GM21515 (cell line): ENCODE results near the gene URB1.
"Not testable (repeated sequence)": the region's sequence is repeated elsewhere in the genome, so short reads cannot be mapped to it uniquely, and the experiment has no call there.

Source experiments
- ATAC-seq: cut with Tn5 transposase; IDR thresholded peaks from one replicate; pipeline ENCODE4 v1.9.1; 2021; ENCODE audit not compliant: unreplicated experiment

URB1 gene

DNA sequence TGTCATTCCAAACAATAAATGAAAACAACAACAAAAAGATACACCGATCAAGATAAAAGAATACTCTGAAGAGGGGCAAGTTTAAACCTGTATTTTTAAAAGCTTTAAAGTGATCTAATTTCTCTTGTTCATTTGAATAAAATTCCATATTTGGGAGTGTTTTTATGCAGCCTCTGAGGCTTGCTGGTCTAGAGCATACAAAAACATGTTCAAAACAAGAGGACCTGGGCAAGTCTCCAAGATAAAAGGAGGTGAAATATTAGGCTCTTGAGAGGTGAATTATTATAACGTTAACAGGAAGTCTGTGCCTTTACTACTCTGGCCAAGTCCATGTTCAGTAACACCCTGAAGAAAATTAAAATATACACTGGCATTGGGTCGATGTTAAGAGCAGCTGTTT lies 20.1 kb downstream of the URB1 start:
- no peak for ATAC-seq

DNA sequence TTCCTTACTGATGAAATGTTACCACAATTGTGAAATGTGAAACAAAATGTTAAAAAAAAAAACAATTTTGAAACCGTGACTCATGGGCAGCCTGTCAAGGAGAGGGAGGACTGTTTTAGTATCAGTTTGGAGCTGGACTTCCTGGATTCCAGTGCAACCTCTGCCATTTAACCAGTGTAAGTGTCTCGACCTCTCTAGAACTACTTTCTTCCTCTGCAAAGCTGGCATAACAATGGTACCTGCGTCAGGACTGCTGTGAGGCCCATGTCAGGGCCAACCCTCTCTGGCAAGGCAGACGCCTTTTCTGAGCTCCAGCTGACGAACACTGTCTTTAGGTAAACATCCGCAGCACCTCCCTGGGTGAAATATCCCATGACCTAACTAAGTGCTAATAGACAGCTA lies 20.9 kb downstream of the URB1 start:
- ATAC-seq = no peak

DNA sequence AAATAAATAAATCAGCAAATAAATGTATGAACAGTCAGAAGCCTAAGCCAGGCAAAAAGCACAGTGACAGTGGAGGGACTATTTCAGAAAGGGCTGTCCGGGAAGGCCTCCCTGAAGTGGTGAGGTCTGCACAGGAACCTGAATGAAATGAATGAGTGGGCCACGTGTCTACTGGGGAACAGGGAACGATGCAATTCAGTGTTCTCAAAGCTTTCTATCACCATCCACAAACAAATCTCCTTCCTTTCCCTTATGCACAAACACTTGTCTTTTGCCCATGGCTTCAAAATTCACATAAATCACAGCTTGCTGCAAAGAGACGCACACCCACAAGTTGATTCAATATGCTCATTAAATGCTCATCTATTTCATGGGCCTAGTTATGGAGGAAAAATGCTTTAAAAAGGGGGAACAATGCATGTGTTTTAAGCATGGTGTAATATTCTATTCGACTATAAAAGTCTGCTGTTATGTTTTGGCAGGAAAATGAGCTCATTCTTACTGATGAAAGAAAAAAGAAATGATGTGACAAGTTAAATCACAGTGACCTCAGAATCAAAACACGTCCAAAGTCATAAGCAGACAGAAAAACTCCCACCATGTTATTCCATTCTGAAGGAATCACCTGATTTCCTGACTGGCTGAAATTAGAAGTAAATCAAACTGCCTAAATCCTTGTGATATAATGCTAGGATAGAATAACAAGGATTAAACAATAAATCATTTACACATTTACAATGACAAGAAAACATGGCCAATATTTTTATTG lies 21.6 kb downstream of the URB1 start:
- no peak for ATAC-seq

DNA sequence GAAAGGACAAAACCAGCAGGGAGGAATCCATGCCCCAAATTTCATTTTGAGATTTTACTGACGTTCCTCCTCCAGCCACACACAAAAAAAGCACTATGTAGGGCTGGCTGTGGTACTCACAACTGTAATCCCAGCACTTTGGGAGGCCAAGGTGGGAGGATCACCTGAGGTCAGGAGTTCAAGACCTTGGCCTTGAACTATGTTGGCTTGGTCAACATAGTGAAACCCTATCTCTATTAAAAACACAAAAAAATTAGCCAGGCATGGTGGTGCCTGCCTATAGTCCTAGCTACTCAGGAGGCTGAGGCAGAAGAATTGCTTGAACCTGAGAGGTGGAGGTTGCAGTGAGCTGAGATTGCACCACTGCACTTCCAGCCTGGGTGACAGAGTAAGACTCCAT lies 23.9 kb downstream of the URB1 start:
- not testable (repeated sequence) for ATAC-seq

DNA sequence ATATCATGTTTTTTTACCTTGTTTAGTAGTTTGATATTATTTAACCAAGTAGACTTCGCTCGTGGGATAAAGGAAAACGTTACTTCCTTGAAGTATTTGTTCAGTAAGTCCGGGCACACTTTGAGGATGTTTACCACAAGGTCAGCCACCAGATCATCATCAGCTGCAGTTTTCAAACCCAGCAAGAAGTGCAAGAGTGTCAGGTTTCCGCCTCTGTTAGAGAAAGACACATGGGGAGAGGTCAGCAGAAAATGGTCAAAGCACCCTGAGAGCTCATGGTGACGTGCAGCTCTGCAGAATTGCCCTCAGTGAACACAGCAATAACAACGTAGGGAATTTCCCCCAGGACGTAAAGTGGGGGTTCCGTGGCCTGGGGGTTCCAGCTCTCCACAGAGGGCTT lies 24.4 kb downstream of the URB1 start:
- no peak for ATAC-seq

DNA sequence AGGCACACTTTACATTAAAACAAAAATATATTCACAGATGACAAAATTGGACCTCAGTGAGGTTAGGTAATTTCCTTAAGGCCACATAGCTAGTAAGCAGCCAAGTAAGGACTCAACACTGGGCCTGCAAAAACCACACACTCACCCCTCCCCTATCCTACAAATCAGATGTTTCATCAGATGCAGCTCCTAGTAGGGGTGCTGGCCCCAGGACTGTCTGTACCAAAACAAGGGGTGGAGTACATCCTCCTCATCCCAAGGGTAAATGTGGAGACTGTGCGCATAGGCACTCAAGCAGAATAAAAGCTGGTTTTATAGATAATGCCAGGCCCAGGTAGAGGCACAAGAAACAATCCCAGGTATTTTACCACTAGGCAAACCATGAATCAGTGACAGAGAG lies 25.7 kb downstream of the URB1 start:
- no peak for ATAC-seq

DNA sequence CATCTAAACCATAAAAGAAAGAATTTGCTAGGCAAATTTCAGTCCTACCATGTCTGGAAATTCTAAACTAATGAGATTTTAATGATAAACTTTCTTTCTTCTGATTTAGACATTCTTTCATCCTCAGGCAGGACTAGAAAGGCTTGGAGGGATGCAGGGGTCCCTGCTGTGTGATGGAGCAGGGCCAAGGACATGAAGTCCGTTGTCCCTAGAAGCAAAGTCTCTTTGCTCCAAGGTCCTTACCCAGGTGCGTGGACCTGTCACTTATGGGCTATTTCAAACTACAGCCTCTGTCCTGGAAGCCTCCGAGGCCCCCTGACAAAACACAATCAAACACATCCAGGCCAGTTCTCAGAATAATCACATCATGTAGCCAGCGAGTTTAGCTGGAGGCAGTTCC lies 26.6 kb downstream of the URB1 start:
- no peak for ATAC-seq

DNA sequence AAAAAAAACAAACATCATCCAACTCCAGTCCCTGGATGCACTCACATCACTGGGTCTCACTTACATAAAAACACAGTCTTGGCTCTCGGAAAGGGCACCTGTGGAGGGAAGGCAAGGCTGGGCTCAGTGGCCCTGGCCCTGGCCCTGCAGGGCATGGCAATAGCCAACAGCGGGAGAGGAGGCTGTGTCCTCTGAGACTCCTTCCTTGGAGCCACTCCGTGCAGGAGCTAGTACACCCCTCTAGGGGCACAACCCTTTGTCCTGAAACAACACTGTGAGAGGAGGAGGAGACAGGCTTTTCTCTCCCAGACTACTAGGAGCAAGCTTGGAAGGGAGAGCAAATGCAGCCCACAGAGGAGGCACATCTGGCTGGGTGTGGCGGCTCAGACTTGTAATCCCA lies 28.0 kb downstream of the URB1 start:
- ATAC-seq = no peak

DNA sequence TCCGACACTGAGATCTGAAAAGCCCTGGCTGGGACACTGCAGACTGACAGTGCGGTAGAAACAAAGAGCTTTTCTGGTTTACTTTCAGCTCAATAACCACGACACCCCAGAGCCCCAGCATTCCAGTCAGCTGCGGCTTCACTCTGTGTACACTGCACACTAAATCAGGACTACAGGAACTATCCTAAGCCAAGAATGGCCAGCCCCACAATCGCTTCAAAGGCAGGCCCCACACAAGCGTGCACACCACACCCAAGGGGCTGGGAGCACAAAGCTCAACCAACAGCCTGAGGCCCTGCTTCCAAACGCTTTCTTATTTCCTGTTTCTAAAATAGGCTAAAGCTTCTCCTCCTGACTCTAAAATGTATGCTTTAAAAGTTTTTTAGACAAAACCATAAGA lies 28.4 kb downstream of the URB1 start:
- no peak for ATAC-seq

DNA sequence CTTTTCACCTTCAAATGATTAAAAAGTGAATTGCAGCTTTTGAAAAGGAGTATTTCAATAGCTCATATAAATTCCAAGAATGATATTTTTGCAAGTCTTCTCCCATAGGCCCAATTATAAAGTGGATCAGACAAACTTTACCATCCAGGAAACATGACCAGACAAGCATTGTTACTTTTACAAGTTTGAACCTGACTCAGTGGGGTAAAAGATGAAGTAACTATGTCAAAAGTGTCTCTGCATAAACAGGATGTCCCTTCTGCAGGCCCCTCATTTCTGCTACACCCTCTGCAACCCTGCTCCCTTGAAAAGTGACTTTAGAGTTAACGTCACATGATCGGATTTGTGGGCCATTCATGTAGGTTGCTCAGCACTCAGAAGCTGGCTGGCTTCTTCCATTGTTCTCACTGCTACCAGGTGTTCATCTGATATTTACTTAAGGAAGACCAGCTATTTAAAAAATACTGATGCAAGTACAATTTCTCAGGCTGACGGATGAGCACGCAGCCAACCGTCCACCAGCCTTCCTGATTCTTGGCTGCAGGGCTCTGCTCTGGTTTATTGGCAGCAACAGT lies 32.3 kb downstream of the URB1 start:
- no peak for ATAC-seq

DNA sequence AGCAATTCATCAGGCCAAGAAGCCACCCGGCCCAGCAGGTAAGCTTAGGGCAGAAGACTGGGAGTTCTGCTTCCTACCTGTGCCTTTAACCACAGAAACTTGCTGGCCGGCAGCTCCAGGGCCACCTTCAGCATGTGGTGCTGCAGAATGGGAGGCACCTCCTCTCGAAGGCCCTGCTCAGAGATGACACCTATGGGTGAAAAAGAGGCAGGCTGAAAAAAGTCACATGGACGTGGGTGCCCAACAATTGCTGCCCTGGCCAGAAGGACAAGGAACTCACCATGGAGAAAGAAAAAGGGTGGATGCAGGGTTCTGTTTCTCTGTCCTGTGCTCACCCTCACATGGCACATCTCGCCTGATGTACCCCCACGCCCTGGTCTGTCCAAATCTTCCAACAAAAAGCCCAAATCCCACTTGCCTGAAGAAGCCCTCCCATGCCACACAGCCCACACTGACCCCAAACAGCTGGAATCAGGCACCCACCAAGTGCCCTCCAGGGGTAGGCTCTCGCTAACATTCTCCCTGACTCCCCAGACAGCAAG lies 33.0 kb downstream of the URB1 start:
- ATAC-seq = no peak

DNA sequence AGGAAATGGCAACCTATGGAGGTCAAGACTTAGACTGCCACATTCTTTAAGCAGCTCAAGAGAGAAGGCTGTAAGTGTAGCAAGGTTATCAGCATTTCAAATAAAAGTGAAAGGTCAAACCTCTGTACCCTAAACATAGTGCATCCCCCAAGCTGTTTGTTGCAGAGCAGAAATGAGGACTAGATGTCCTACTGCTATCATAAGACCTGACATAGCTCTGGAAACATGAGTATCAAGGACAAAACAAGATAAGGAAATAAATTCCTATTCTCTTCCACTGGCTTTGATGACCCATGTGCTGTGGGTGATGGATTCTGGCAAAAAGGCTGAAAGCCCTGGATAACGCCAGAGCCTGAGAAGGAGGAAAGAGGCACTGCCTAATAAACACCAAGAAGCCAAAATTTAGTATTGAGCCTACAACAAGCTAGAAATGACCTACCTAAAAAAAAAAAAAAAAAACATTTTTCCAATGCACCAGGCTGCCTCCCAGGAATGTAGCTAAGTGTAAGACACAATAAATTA lies 35.9 kb downstream of the URB1 start:
- ATAC-seq = no peak

DNA sequence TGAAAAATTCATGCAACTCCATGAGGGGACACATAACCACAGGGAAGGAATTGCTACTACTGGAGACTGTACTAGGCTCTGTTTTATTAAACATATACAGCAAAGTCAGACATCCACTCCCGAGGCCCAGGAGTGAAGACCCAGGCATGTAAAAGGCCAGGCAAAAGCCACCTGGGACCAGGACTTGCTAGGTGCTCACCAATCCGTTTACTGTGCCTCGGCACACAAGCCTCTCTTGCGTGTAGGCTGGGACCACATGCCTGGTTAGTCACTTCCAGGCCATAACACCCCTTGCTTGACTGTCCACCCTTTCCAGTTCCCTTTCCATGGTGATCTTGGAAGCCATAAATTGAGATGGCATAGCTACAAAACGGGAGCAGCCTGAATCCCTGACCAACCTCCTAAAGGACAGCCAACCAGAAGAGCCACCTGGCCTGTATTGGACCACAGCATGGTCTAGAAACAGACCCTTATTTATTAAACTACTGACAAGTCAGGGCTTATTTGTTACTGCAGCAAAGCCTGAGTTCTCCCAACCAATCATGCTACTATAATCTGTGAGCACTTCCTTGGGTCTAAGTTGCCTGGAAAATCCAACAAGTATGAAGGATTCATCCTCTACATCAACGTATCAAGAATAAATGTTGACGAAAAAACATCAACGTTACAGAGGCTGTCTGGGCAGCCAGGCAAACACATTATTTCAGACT lies 39.7 kb downstream of the URB1 start:
- ATAC-seq = no peak

DNA sequence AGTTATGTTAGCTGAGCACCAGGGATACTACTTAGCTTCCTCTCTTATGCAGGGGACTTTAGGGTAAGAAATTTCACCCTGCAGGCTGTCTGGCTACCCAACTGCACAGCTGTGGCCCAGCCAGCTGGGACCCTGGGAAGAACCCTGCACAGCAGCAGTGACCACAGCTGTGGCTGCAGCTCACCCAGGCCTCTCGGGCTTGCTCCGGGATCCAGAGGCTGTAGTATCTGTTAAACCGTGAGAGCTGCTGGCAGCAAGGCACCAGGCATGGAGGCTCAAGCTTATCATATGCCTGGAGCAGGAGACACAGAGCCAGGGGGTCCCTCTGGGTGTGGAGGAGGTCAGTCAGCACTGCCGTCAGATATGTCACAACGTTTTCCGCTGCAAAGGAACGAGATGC lies 40.3 kb downstream of the URB1 start:
- ATAC-seq = no peak

DNA sequence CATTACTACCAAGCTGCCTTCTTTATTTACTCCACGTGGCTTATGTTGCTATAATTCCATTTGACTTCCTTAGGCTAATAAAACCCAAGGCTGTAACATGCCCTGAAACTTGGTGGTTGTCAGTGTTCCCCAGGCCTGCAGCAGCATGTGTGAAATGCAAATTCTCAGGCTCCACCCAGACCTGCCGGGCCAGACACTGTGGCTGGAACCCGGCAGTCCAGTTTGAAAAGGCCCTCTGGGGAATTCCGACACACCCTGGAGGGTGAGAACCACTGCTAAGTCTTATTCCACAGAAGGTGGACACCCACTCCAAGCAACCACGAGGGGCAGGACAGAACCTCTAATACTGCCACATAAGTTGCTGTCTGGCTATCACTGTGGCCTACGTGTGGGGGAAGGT lies 41.4 kb downstream of the URB1 start:
- ATAC-seq = no peak

DNA sequence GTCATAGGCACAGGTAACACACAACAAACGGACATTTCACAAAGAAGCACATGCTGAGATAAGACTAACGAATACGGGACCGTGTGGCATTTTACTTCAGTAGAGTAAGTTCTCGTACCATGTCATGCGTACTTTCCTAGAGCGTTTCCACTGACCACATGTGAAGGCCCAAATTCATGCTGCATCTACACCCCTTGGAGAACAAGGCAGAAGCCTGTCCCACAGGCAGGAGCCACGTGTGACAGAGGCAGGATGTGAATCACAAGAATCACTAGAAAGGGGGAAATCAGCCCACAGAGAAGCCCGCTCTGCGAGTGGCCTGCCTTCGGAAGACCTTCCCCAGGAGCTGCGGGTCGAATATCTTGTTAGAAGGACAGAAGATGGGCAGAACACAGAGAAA lies 41.8 kb downstream of the URB1 start:
- ATAC-seq = no peak

DNA sequence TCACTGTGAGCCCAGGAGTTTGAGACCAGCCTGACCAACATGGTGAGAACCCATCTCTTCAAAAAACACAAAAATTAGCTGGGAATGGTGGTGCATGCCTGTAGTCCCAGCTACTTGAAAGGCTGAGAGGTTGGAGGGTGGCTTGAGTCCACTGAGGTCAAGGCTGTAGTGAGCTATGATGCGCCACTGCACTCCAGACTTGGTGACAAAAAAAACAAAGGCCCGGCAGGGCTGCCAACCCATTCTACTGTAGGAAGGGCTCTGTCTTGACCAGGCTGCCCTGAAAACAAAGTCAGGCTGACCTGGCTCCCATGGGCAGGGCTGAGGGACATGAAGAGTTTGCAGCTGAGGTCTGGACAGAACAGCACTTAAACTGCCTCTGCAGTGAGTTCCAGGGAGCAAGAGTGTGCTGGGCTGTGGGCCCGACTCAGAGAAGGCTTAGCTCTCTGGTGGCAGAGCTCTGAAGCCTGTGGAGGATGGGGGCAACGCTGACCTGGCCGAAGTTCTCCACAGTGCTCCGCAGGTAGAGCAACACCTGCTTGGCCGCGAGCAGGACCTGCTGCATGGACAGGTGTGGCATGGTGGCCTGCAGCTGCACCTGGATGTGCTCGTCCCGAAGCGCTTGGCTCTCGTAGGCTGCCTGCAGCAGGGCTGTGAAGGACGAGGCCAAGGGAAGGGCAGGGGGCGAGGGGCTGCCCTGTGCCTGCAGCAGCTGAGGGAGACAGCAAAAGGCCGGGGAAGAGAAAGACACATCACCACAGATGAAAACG lies 42.4 kb downstream of the URB1 start:
- ATAC-seq = no peak

DNA sequence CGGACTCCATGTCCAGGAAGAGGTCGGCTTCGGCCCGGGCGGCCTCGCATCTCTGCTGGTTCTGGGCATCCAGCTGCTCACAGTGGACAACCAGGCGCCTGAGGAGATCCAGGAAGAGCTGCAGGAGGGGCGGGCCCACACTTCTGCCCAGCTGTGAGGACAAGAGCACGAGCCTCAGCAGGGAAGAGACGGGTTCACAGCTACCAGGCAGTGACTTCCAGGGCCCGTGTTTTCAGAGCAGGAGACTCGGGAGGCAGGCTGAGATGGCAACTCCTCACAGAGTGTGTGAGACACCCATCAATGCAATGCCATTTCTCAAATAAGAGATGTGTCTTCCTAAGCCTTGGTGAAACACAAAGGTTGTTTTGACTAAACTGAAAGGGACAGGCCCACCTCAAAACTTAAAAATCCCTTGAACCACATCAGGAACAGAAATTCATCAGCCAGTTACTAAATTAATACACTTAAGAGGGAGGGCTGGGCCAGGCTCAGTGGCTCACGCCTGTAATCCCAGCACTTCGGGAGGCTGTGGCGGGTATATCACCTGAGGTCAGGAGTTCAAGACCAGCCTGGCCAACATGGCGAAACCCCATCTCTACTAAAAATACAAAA lies 43.4 kb downstream of the URB1 start:
- ATAC-seq = no peak

DNA sequence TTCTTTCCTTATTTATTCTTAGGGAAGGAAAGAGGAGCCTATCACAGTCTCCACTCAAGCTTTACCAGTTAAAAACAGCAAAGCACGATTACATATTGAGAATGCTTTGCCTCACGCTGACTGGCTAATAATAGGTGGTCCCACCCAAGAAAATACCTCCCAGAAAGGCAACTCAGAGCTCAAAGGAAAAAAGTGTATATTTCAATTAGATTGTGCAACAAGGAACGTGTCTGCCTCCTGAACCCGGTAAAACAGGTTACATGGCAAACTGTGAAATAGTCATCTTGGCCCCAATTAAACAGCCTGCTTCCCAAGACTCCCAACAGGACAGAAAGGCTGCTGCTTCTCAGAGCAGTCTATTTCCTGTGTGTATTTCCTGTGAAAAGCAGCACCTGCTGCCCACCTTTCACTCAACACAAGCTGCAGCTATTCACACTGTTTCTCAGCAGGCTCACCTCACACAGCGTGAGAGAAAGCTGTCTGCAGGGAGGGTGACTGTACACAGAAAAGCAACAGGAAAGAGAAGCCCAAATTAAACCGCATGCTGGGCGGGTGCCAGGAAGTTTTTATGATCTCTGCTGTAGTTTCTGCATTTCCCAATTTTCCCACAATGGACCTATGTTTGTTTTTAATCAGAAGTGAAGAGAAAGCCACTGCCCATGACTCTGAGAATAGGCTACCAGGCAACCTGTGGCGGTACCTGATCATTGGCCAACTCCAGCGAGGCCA lies 44.0 kb downstream of the URB1 start:
- no peak for ATAC-seq

DNA sequence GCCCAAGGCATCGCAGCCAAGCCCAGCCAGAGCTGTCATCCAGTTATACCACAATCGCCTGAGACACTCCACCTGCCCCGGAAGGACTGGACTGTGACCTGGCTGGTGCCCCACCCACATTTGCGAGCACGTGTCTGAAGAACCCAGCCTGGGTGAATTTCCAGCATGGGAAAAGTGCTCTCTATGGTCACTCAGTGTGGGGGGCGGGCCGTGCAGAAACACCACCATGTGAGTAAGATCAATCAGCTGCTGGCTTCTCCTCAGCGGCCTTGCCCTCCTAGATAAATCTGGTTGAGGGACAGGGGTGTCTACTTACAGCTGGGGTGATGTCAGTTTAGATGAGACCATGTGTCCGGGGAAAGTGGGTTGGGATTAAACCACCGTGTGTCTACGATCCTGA lies 44.8 kb downstream of the URB1 start:
- ATAC-seq = no peak
